Stimulated activated CD4-positive, alpha-beta T cell treated with anti-CD3 and anti-CD28 coated beads, Interleukin-1b, Interleukin-23, amount 100 ng/mL, for 4 hours (primary cell): ENCODE data around the gene FYB1.
"Not testable (repeated sequence)": the region's sequence is repeated elsewhere in the genome, so short reads cannot be mapped to it uniquely, and the experiment has no call there.

Experiments used
- DNase-seq, 2 donors: peaks; one replicate each; pipeline ENCODE4 v3.0.0-alpha.2; 2020; ENCODE audit warnings: low read depth in 2 of 2

Gene FYB1

DNA sequence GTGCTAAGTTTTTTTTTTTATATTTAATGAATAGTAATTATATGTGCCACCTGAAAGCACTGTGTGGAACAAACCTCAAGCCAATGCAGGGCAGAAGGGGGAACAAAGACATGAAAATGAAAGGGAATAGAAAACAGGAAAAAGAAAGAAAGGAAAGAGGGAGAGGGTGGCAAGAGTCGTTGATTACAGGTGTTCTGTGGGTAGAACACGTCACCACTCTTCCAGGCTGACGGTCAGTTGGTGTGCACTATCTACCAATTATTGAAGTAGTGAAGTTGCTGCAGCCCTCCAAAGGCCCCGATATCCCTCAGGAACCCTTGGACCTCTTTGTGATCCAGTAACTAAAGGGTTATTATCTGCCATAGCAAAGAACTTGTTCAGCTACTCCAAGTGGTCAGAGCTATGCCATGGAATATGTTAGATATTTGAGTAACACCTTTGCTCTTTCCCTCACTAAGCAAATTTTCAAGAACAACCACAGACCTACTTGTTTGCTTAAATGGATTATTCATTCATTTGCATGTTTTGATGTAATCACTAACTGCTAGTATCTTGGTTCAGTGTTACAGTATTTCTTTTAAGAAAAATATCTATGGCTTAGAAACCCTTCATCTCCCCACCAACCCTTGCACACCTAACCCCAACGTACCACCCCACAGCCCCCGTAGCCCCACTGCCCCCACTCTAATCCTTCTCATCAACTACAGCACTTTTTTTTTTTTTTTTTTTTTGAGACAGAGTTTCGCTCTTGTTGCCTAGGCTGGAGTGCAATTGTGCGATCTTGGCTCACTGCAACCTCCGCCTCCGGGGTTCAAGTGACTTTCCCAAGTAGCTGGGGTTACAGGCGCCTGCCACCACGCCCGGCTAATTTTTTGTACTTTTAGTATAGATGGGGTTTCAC is 31.3 kb downstream of the FYB1 start:
- no peak for DNase-seq

DNA sequence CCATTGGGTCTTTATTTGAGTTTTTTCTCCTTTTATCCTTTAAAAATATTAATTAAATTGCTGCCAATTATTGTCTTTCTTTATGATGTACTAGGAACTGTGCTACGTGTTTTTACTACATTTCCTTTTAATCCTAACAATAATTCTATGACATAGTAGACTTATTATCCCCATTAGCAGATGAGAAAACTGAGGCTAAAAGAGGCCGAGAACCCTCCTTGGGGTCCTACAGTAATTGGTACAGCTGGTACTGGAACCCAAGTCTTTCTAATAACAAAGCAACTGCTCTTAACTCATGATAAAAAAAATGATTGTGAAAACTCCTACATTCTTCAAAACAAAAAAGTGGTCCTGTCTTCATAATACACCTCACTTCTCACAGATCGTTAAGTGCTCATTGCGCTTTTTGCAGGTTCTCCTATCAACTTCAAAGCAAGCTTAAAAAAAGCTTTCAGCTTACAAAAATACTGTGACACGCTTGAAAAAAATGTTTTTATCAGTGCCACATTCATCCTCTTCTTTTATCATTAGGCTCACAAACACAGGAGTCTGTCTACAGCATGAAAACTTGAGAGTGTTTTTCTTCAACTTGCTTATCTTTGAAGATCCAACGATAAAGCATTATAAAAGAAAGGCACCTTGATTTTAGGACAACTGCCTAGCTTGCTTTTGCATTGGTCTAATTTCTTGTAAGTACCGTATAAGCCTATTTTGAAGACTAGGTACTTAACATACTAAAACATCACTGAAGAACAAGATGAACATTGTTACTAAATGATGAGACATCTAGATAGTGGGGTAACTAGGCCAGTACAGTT is 32.4 kb downstream of the FYB1 start:
- no peak for DNase-seq

DNA sequence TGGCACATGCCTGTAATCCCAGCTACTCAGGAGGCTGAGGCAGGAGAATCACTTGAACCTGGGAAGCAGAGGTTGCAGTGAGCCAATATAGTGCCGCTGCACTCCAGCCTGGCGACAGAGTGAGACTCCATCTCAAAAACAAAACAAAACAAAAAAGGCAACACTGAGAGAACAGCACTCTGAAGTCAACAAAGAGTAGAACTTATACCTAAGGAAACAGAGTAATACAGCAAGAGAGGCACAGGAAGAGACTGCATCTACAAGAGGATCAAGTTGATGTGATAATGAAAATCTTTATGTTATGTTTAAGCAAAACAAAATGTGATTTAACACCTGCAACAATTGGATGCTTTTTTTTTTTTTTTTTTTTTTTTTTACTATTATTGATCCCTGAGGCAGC is 33.1 kb downstream of the FYB1 start:
- DNase-seq: no peak

DNA sequence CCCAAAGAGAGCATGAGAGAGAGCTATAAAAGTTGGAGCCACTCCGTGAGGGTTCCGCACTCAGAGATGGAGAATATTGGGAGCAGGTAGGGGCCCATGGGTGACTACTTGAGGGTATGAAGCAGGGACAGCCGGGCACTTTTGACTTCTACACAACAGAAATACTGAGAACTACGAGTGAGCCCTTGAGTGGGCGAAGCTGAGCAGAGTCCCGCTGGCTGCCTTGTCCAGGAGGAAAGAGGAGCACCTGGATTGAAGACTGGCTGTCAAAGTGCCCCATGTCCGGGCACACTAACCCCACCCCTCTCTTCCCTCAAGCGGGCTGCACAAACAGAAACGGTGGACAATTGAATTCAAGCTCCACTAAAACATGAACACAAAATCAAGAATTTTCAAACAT is 33.6 kb downstream of the FYB1 start:
- no peak for DNase-seq

DNA sequence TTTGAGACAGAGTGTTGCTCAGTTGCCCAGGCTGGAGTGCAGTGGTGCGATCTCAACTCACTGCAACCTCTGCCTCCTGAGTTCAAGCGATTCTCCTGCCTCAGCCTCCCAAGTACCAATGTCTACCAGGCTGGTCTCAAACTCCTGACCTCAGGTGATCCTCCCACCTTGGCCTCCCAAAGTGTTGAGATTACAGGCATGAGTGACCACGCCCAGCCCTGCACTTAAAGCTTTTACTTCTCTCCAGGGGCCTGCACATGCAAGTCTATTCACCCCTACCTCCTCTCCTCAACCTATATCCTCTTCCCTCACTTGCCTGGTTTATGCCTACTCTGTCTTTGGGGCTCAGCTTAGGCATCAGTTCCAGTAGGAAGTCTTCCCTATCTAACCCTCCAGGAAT is 39.8 kb downstream of the FYB1 start:
- not testable (repeated sequence) for DNase-seq

DNA sequence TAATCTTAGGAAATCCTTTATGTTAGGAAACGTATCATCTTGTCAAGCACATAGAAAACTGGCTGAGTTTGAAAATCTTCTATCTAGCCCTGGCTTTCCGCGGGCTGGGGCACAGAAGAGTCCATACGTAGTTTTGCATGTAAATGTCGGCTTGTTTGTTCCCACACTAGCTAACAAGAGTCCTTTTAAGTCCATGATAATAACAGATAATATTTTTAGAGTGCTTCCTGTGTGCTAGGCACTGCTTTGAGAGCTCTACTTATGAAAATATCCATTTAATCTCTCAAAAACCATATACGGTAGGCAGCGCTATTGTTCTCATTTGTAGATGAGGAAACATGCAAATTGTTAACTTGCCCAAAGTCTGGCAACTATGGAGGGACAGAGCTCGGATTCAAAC is 40.5 kb downstream of the FYB1 start:
- no peak for DNase-seq

DNA sequence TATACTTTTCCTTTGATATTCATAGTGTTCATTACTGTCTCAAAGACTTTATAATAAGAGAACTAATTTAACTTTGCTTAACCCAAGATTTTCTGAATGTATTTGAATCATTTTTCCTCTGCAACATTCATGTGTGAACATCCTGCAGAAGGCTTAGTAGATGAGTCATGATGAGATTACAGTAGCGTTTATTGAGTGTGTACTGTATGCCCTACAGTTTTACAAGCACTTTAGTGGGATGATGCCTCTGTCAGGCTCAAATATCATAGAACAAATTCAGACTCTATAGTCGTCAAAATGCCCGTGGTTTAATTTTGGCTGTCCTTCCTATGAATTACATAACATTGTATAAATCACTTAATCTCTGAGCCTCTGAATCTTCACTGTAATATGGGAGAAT is 41.2 kb downstream of the FYB1 start:
- DNase-seq: no peak

DNA sequence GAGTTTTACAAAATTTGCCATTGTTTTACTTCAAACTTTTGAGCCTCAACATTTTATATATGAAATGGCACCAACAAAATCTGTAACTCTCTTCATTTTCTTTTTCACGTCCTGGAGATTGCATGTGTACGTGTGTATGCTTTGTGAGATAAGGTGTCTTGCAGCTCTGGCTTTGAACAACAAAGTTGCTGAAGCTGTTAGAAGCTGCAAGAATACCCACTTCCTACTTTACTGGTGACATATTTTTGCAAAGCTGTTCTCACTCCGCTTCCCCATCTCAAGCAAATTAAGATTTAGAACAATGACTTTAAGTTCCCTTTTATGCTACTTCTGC is 41.8 kb downstream of the FYB1 start:
- DNase-seq: no peak

DNA sequence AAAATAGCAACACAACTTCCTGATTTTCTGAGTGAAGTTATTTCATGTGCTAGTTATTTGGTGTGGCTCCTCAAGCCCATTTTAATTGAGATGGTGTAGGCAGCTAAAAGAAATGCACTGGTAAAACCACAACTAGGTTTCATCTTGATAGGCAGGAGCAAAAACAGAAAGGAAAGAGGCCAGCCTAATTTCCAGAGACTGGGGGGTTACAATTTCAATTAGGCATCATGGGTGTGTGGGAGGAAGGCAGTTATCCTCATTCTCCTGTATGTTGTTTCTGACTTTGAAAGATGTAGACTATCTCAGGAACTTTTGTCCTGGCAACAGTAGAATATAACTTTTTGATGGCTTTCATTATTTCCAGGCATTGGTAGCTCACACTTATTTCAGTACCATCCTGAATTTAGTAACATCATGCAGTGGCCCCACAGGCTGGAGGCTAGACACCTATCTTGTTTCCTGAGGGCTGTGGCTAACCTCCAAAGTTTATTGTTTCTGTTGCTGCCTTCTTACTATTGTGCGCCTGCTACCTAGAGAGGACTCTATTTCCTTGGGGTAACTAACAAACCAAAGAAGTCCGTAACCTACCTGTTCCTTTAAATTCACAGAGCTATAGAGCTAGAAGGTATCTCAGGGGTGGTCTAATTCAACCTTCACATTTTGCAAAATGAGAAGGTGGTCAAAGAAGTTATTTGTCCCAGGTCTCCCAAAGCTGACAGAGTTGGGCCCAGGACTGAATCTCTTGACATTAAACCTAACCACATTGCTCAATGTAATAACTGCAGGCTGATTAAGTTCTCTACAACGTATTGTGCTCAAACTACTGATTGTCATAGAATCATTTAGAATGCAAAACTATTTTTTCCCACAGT is 42.4 kb downstream of the FYB1 start:
- DNase-seq: no peak

DNA sequence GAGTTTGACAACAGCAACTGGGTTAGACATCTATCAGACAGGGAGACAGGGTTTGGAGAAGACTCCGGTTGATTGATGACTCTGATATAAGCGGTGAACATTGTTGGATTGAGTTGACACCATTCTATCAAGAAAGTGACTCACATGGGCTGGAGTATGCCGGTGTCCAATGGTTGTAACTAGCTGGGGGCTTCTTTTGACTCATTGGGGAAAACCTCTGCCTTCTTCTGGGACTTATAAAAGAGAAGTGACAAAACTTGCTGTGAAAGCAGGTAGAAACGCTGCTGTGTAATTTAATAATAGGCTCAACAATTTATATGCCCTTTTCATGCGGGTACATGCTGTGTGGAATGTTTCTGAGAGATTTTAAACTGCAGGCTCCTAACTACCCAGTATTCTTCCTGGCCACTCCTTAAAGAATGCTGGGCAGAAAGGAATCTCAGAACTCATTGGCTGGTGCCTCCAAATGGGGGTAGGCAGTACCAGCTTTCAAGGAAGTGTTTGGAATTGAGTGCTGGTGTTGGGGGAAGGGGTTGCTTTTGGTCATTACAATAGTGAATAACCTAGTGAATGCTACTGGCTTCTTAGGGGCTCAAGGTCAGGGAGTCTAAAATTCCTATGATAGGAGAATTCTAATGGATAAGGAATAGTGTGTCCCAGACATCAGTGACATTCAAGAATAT is 43.9 kb downstream of the FYB1 start:
- no peak for DNase-seq

DNA sequence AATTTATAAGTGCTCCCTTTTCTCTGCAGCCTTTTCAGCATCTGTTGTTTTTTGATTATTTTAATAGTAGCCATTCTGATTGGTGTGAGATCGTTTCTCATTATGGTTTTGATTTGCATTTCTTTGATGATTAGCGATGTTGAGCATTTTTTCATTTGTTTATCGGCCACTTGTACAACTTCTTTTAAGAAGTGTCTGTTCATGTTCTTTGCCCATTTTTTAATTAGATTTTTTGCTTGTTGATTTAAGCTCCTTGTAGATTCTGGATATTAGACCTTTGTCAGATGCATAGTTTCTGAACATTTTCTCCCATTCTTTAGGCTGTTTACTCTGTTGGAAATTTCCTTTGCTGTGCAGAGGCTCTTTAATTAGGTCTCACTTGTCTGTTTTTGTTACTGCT is 46.3 kb downstream of the FYB1 start:
- DNase-seq: no peak

DNA sequence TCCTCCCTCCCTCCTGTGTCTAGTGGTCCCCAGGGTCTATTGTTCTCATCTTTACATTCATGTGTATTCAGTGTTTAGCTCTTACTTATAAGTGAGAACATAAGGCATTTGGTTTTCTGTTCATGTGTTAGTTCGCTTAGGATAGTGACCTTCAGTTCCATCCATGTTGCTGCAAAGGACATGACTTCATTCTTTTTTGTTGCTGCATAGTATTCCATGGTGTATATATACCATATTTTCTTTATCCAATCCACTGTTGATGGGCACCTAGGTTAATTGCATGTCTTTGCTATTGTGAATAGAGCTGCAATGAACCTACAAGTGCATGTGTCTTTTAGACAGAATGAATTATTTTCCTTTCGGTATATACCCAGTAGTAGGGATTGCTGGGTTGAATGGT is 46.8 kb downstream of the FYB1 start:
- no peak for DNase-seq

DNA sequence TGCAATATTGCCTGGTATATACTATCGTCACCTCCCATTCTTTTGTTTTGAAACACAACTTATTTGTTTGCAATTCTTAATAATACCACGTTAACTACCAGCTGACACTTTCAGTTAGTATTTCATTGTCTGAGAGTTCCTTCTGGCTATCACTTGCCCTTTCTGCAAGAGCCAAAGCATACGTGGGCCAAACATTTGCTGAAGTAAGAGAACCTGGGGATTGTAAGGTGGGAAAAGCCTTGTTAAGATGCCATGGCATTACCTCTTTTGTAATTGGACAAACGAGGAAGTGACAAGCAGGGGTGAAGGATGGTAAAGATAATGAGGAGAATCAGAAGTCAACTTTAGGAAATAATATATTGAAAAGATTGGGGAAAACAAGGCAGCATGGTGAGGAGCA is 47.7 kb downstream of the FYB1 start:
- no peak for DNase-seq

DNA sequence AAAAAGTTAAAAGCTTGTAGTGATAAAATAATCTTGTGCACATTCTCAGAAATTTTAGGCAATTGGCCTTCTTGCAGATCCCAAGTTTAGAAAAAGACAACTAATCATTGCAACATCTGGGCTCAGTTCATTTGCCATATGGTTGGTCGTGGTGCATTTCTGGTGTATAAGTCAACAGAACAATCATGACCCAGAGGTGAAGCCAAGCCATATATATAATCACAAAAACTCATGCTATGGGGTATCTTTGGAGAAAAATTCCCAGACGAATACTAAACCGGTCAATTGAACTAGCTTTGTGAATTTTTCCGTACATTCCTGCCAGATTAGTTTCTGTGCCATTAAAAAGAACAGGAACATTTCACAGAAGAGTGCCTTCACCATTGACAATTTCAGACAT is 50.3 kb downstream of the FYB1 start:
- DNase-seq: no peak

DNA sequence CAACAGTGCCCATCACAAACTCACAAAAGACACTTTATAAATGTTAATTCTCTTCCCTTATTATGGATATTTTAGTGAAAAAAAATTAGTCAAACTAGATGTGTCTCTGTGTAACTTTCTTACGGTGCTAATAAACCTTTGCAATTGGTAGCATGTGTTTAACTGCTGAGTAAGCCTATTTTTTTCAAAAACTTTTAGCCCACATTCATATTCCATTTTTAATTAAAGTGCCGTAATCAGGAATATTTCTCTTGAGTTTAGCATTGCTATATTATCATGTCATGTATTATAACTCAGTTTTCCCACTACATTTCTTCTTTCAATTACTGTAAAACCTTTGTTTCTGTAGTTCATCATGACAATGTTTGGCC is 51.4 kb downstream of the FYB1 start:
- DNase-seq: no peak

DNA sequence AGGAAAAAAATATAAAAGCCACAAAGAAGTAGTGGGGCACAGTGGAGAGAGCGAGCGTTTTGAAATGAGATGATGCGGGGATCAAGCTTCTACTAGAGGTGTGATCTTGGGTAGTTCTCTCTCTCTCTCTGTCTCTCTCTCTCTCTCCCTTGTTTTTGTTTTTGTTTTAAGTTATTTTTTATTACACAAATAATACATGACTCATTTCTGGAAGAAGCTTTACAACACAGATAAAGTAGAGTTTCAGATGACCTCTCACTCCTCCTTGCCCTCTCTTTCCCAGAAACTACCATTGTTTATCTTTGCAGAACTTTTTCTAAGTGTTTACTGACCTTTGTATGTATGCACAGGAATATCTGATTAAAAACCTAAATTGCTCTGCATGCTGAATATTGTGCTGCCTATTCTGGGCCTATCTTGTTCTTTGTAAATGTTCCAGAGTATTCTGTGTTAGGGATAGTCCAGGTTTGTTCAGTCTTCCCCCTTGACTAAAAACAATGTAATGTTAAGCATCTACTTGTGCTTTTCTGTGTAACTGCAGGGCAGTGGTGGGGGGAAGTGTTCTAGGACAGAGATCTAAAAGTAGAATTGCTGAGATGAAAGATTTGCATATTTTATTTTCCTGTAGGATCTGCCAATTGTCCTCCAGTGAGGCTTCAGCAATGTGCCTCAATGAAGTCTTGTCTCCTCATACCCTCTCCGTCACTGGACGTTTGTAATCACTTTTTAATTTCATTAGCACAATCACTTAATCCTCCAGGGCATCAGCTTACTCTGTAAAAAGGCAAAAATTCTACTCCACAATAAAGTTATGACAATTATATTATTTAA is 52.0 kb downstream of the FYB1 start:
- no peak for DNase-seq

DNA sequence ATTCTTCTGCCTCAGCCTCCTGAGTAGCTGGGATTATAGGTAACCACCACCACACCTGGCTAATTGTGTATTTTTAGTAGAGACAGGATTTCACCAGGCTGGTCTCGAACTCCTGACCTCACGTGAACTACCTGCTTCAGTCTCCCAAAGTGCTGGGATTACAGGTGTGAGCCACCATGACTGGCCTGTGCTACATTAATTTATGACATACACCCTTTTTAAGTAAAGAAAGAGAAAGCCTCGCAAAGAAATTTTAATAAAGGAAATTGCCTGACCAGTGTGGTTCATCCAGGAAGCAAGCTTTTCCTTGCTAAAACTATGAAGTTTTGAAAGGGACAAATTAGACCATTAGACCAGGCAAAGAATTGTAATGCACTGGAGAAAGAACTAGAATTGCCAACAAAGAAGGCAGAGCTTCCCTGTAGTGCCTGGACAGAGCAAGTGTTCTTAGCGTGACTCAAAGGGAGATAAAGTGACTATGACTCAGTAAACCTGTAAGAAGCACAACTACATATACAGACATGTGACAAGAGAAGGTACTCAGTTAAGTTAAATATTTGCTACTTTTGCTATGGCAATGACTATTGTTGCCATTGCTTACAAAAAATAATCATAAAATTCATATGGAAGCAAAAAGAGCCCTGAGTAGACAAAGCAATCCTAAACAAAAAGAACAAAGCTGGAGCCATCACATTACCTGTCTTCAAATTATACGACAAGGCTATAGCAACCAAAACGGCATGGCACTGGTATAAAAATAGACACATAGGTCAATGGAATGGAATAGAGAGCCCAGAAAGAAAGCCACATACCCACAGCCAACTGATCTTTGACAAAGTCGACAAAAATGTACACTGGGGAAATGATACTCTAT is 54.6 kb downstream of the FYB1 start:
- DNase-seq: no peak

DNA sequence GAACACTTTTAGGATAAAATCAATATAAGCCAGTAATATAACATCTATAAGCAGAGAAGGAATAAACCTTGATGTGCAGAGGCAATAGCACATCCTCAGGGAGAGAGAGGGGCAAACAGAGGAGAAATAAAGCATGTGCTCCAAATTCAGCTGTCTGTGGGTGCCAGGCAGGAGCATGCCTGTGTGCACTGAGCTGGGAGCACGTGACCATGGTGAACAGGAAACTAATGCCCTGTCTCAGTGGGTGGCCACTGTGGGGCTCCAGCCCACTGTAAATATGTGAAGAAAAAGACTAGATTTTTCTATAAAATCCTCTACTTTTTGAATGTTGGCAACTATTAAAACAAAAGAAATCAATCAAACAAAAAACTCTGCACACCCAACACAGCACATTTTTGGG is 55.3 kb downstream of the FYB1 start:
- no peak for DNase-seq

DNA sequence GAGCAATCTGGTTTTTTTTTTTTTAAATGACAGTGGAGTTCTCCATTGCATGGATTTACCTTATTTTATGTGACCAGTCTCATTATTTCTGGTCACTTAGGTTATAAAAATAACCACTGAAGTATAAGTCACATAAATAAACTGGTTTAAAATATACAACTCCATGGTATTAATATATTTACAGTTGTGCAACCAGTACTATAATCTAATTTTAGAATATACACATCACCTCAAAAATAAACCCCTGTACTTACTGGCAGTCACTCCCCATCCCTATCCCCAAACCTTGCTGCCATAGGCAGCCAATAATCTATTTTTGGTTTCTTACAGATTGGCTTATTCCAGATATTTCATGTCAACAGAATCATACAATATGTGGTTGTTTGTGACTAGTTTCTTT is 57.8 kb downstream of the FYB1 start:
- no peak for DNase-seq
